Nephron (organoid): ENCODE results near the gene SPX.

ENCODE experiments used
- H3K27ac Mint-ChIP-seq, 3 experiments: 2 replicates each; pipeline ENCODE4 v1.8.0; 2020; ENCODE audit warnings: mixed read lengths in 3 of 3, mild to moderate bottlenecking in 2 of 3, moderate library complexity in 1 of 3
- H3K27me3 Mint-ChIP-seq: 2 replicates; pipeline ENCODE4 v1.8.0; 2021; ENCODE audit warnings: low read depth, mild to moderate bottlenecking, moderate library complexity, mixed read lengths
- H3K36me3 Mint-ChIP-seq: 2 replicates; pipeline ENCODE4 v1.8.0; 2020; ENCODE audit warnings: low read depth, mixed read lengths
- H3K4me1 Mint-ChIP-seq: 2 replicates; pipeline ENCODE4 v1.8.0; 2020; ENCODE audit warnings: mixed read lengths
- H3K4me3 Mint-ChIP-seq, 3 experiments: 2 replicates each; pipeline ENCODE4 v1.8.0; 2020; ENCODE audit warnings: mild to moderate bottlenecking in 3 of 3, mixed read lengths in 3 of 3, moderate library complexity in 2 of 3
- H3K9me3 Mint-ChIP-seq: 2 replicates; pipeline ENCODE4 v1.8.0; 2020; ENCODE audit warnings: mixed read lengths
- TF ChIP-seq, protein P1 (sequence below), 3 experiments: fragments of 200-600 bp; sonication (generic); IDR thresholded peaks; one replicate each; pipeline ENCODE4 v1.5.0; 2021; ENCODE audit warnings: antibody characterized with exemption in 3 of 3; ENCODE audit not compliant: unreplicated experiment in 3 of 3

SPX gene, protein sequence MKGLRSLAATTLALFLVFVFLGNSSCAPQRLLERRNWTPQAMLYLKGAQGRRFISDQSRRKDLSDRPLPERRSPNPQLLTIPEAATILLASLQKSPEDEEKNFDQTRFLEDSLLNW

DNA sequence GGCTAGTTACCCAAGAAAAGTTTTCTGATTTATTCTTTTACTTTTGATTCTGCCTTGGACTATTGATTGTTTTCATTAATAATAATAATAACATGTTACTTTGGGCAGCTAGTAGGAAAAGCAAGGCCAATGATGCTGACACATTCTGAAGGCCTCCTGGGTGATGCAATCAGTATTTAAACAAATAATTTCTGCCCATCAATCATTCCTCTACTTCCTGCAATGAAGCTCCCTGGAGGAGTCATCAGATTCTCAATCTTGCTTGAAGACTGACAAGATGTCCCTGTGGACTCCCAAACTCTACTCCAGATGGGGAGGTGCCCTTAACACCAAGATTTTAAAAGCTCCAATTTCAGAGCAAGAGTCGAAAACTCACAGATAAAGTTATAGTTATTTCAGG is at the start of gene SPX:
Gene SPX (plus strand): TSS at position 244 of the 400 bp plus-strand sequence. CDS start 177 bp downstream, outside the sequence.
- Mint-ChIP-seq H3K4me1 (peaks cover 31% of the 10 kb centered on the region), H3K27ac (peak within 1 kb of the TSS in 2 of 3 experiments; percentile 60 to 64), H3K9me3 (peaks cover 8% of the 10 kb centered on the region), H3K27me3 (peaks cover 40% of the 10 kb centered on the region), H3K36me3 (no peaks in the 10 kb centered on the region), H3K4me3 (peak within 1 kb of the TSS; percentile 73 to 87 (median 86))
- TF ChIP-seq, protein P1, sequence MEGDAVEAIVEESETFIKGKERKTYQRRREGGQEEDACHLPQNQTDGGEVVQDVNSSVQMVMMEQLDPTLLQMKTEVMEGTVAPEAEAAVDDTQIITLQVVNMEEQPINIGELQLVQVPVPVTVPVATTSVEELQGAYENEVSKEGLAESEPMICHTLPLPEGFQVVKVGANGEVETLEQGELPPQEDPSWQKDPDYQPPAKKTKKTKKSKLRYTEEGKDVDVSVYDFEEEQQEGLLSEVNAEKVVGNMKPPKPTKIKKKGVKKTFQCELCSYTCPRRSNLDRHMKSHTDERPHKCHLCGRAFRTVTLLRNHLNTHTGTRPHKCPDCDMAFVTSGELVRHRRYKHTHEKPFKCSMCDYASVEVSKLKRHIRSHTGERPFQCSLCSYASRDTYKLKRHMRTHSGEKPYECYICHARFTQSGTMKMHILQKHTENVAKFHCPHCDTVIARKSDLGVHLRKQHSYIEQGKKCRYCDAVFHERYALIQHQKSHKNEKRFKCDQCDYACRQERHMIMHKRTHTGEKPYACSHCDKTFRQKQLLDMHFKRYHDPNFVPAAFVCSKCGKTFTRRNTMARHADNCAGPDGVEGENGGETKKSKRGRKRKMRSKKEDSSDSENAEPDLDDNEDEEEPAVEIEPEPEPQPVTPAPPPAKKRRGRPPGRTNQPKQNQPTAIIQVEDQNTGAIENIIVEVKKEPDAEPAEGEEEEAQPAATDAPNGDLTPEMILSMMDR (IDR thresholded peaks at IDR 0.05; ENCODE audit: unreplicated experiment in 3 of 3): no peak

DNA sequence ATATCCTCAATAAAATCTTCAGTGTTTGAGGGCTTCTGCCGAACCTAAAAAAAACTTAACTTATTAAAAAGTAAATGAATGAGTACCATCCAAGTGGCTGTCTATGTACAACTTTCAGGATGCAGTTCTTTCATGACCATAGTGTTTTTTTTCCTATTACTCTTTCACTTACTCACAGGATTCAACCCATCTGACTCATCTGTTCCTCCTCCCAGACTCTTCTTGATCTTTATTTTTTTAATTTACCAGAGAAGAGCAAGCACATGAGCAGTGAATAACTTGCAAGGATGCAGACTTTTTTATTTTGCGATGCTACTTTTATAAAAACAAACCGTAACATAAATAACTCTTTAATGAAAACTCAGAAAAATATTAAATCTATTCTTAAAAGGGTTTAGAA is 49.1 kb upstream of the SPX start:
- Mint-ChIP-seq H3K4me3 (no peak overlapping the region), H3K27me3 (no peaks in the 10 kb centered on the region), H3K4me1 (no peaks in the 10 kb centered on the region), H3K9me3 (no peaks in the 10 kb centered on the region), H3K27ac (no peak overlapping the region), H3K36me3 (peaks cover 16% of the 10 kb centered on the region)
- TF ChIP-seq, protein P1 (IDR thresholded peaks at IDR 0.05; ENCODE audit: unreplicated experiment in 3 of 3): no peak

DNA sequence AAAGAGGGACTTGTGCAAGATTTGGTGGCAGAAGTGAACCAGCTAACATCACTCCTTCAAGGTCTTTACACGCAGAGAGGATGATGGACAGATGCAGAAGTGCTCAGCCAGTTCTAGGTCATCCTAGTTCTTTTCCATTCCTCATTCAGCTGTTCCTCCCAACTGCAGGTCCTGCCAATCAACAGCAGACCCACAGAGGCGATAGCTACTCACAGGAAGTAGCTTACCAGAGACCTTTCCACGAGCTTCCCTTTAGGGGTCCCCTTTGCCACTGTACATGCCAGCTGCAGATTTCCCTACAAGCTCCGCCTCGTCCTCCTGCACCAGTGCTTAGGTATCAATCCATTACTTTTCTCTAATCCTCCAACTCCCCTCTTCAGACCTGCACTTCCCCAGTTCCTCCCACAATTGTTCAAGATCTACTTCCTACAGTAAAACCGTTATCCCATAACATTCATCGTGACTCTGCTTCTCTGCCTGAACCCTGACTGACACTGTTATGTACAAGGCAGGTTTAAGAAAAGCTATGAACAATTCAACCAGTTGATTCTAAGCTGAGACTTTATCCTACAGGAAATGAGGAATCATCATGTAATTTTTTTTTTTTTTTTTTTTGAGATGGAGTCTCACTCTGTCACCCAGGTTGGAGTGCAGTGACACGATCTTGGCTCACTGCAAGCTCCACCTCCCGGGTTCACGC is 47.2 kb upstream of the SPX start:
- Mint-ChIP-seq H3K27me3 (no peaks in the 10 kb centered on the region), H3K27ac (no peak overlapping the region), H3K36me3 (peaks cover 10% of the 10 kb centered on the region), H3K4me1 (no peaks in the 10 kb centered on the region), H3K4me3 (no peak overlapping the region), H3K9me3 (no peaks in the 10 kb centered on the region)
- TF ChIP-seq, protein P1 (IDR thresholded peaks at IDR 0.05; ENCODE audit: unreplicated experiment in 3 of 3): no peak

DNA sequence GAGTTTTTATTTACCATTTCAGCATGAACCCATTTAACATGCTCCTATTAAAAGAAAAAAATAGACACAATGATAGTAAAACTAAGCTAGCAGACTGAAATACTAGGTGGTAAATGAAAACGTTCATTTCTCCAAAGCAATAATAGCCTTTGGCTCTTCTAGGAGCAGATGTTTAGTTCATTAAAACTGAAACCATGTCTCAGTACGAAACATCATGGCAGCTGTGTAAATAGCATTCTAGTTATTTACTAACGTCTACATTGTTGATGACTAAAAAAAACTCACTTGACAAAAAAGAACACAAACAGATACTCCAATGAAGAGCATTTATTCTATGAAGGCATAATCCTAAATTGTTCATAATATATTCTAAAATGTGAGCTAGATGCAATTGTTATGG is 42.6 kb upstream of the SPX start:
- Mint-ChIP-seq H3K4me1 (no peaks in the 10 kb centered on the region), H3K36me3 (peaks cover 11% of the 10 kb centered on the region), H3K27ac (no peak overlapping the region), H3K9me3 (no peaks in the 10 kb centered on the region), H3K27me3 (no peaks in the 10 kb centered on the region), H3K4me3 (no peak overlapping the region)
- TF ChIP-seq, protein P1 (IDR thresholded peaks at IDR 0.05; ENCODE audit: unreplicated experiment in 3 of 3): no peak

DNA sequence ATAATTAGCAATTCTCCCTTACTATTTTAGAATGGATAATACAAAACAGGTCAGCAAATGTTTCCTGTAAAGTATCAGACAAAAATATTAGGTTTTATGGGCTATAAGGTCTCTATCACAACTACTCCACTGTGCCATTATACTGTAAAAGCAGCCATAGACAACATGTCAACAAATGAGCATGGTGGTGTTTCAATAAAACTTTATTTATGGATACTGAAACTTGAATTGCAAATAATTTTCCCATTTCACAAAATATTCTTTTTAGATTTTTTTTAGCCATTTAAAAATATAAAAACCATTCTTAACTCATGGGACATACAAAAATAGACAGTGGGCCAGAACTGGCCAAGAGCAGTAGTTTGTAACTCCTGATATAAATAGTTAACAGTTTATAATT is 40.1 kb upstream of the SPX start:
- Mint-ChIP-seq H3K27me3 (no peaks in the 10 kb centered on the region), H3K9me3 (no peaks in the 10 kb centered on the region), H3K36me3 (peaks cover 25% of the 10 kb centered on the region), H3K27ac (no peak overlapping the region), H3K4me1 (no peaks in the 10 kb centered on the region), H3K4me3 (no peak overlapping the region)
- TF ChIP-seq, protein P1 (IDR thresholded peaks at IDR 0.05; ENCODE audit: unreplicated experiment in 3 of 3): no peak

DNA sequence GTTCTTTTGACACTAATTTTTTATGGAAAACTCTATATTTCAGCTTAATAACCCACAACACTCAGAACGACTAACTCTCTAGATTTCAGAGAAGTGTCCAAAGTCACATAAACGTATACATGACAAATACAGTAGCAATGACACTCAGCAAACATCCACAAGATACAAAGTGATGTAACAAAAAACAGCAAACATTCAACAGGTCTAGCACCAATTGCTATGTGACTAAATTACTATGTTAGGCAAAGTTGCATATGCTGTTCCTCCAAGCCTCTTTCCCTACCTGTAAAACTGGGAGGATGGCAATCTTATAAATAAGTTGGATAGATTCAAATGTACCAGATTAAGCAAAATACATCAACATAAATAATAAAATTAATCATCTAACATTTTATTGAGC is 26.3 kb upstream of the SPX start:
- TF ChIP-seq, protein P1 (IDR thresholded peaks at IDR 0.05; ENCODE audit: unreplicated experiment in 3 of 3): no peak
- H3K4me1 Mint-ChIP-seq: peaks cover 34% of the 10 kb centered on the region
- H3K9me3 Mint-ChIP-seq: no peaks in the 10 kb centered on the region
- H3K4me3 Mint-ChIP-seq: peak overlapping the region in 2 of 3 experiments; percentile 24 to 28
- peaks cover 11% of the 10 kb centered on the region for H3K36me3 Mint-ChIP-seq
- no peak overlapping the region for H3K27ac Mint-ChIP-seq
- H3K27me3 Mint-ChIP-seq: no peaks in the 10 kb centered on the region
